HG03442 (cell line): ENCODE results near the gene ZXDC.

Source experiments
- ATAC-seq: cut with Tn5 transposase; IDR thresholded peaks from one replicate; pipeline ENCODE4 v1.9.1; 2021; ENCODE audit warnings: mild to moderate bottlenecking, moderate library complexity; ENCODE audit not compliant: unreplicated experiment

ZXDC gene

GRCh38 chr3:126493051-126493450 is 17.4 kb upstream of the ZXDC start:
- ATAC-seq = no peak

GRCh38 chr3:126491221-126492013 is 15.7 kb upstream of the ZXDC start:
- no peak for ATAC-seq

GRCh38 chr3:126490619-126491018 is 14.9 kb upstream of the ZXDC start:
- ATAC-seq = no peak

GRCh38 chr3:126488886-126489569 is 13.3 kb upstream of the ZXDC start:
- no peak for ATAC-seq

GRCh38 chr3:126488185-126488584 is 12.5 kb upstream of the ZXDC start:
- no peak for ATAC-seq

- ATAC-seq = no peak
Measured at GRCh38 chr3:126487151-126487771, 11.6 kb upstream of the ZXDC start.

- no peak for ATAC-seq
Measured at GRCh38 chr3:126486360-126486847, 10.7 kb upstream of the ZXDC start.

- ATAC-seq = no peak
Measured at GRCh38 chr3:126485956-126486355, 10.3 kb upstream of the ZXDC start.

- ATAC-seq = no peak
Measured at GRCh38 chr3:126485176-126485897, 9.6 kb upstream of the ZXDC start.

GRCh38 chr3:126484662-126485061 is 9.0 kb upstream of the ZXDC start:
- ATAC-seq = no peak

- no peak for ATAC-seq
Measured at GRCh38 chr3:126484148-126484547, 8.5 kb upstream of the ZXDC start.

- no peak for ATAC-seq
Measured at GRCh38 chr3:126483321-126483761, 7.7 kb upstream of the ZXDC start.

GRCh38 chr3:126482503-126483255 is 7.0 kb upstream of the ZXDC start:
- ATAC-seq = no peak

GRCh38 chr3:126481808-126482502 is 6.3 kb upstream of the ZXDC start:
- no peak for ATAC-seq

- ATAC-seq = no peak
Measured at GRCh38 chr3:126480861-126481260, 5.2 kb upstream of the ZXDC start.

- no peak for ATAC-seq
Measured at GRCh38 chr3:126480206-126480605, 4.5 kb upstream of the ZXDC start.

- ATAC-seq = no peak
Measured at GRCh38 chr3:126479642-126480041, 4.0 kb upstream of the ZXDC start.

- ATAC-seq = no peak
Measured at GRCh38 chr3:126478581-126479310, 3.1 kb upstream of the ZXDC start.

- no peak for ATAC-seq
Measured at GRCh38 chr3:126477061-126477380, 1.3 kb upstream of the ZXDC start.
